ENCODE data around the gene EVA1A.
"Not testable (repeated sequence)": the region's sequence is repeated elsewhere in the genome, so short reads cannot be mapped to it uniquely, and the experiment has no call there.

The EVA1A gene

GRCh38 chr2:75480971-75481836, 79.5 kb downstream of the EVA1A start:
- no peak for DNase-seq

DNA sequence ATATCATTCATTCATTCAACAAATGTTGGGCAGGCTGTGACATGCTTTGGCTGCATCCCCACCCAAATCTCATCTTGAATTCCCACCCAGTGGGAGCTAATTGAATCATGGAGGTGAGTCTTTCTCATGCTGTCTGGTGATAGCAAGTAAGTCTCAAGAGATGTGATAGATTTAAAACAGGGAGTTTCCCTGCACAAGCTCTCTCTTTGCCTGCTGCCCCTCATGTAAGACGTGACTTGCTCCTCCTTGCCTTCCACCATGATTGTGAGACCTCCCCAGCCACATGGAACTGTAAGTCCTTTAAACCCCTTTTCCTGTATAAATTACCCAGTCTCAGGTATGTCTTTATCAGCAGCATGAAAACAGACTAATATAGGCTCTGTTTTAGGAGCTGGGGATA, 83.0 kb downstream of the EVA1A start:
- DNase-seq, result not testable (repeated sequence)

DNA sequence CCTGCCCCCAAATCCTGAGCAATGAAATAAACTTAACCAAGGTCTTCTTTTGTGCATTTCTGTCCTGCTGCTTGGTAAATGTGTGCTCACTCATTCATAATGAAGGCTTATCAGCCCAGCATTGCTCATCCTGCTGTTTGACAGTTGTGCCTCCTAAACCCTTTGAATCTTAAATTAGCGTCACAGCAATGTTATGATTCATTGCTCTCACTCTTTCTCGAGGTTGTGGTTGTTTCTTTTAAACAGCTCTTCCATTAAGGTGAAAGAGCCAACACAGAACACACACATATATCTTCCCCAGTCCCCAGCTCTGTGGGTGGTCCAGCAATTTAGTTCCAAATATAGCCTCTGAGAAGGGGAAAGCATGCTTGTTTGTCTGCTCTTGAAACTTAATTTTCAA, 84.0 kb downstream of the EVA1A start:
- no peak for DNase-seq

DNA sequence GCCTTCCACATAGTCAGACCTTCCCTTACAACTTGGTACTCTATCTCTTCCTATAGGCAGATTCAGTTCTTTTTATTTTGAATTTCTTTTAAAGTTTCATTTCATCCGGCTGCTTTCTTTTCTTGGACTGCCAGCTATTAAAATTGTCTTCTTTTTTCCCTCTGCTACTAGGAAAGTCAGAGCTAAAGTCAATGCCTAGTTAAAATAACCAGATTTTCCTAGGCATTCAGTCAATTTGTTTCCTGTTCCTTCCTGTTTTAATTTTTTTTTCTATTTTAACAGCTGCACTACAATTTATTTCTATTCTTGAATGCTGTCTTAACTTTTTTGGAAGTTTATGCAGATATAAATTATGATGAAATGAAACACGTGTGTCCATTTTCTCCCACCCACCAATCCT, 84.8 kb downstream of the EVA1A start:
- no peak for DNase-seq

DNA sequence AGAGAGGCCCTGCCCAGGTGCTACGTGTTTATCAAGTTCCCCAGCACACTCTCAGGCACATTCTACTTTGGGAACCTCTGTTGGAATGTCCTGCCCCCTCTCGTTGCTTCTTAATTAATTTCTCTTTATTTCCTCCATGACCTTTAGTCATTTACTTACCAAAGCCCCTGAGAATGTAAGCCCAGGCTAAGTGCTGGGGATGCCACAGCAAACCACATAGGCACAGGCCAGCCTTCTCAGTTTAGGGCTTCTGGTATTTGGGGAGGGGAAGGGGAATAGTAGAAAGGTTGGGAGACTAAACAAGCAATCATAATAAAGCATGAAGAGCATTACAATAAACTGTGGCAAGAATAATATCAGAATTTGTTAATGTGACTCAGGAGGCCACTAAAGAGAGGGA, 85.7 kb downstream of the EVA1A start:
- DNase-seq, result no peak

GRCh38 chr2:75474115-75474514, 86.6 kb downstream of the EVA1A start:
- no peak for DNase-seq

DNA sequence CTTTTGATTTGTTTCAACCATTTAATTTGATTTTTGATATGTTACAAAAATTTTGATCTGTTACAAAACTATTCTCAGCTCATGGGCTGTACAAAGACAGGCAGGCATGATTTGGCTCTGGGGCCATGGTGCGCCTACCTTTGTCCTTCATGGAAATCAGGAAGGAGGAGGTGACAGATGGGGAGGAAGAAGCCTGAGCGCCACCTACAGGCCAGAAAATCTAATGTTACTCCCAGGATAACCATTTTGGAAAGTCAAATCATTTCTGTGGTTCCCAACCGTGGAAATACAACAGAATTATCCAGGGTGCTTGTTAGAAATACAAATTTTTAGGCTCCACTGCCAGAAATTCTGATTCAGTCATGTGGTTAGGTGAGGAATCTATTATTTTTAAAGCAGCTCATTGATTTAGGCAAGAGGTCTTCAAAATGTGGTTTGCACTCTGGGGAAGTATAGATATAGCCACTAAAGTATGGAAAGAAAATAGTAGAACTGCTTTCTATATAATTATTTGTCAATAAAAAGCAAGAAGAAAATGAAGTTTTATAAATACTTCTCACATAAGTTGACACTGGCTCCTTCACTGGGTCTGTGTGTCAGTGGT, 93.9 kb downstream of the EVA1A start:
- DNase-seq, result no peak

DNA sequence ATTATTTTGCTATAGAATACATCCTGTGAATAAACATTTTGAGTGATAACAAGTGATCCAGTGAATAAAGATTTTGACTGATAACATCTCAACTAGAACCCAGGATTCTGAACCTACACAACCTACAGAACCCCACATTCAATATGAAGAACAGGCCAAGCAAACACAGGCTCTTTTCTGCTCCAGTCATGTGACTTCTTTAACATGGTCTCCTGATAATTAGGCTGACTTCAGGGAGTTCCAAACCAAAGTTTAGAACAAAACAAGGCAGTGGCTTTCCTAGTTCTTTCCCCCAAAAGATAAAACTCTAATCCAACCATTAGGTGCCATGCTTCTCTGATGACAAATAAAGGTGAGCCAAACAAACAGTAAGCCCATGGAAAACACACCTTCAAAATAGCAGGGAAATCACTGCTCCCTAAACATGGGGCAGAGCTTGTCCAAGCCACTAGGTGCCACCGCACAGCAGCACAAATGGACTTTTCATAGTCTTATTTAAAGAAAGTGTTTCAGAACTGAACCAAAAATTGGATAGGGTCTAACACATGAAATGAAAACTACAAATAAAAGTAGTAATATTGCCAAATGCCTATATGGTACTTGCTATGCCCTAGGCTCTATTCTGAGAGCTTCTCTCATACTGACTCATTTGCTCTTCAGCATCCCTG, 95.3 kb downstream of the EVA1A start:
- DNase-seq, result no peak

DNA sequence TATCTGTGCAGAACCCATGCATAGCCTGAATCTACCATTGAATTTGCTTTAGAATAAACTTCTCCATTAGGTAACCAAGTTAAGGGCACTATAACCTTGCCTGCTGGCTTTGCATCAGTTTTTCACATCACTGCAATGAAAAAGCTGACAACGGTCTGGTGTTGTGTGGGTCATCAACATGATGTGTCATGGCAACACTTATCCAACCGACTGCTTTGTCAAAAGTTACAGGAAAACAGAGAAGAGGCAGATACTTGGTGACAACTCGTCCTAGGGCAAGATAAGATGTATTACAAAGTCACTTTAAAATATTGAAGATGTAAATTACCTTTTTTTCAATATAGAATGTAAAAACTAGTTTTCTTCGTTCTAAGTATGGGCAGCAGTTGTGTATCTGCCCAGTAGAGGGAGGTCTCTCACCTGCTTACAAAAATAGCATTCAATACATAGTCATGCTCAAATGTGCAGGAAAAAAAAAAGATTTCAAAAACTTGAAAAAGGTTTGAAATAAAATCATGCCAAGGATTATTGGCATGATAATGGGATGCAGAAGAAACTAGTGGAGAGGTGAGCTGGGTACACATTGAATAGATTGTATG, 96.3 kb downstream of the EVA1A start:
- DNase-seq, result no peak

DNA sequence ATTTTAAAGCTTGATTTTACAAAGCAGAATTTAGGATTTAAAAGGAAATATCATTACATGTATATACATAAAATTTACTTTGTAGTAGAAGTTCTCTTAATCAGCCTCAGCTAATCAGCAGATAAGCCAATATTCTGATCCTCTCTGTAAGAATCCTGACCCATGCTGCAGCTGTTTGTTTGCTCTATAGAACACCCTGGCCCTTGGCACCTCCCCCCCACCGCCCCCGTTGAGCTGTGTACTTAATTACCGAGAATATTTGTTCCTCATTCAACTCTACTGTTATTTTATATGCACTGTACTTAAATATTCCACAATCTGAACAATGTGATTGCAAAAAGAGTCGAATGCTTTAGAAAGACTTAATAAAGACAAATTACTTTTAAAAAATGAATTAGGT, 98.0 kb downstream of the EVA1A start:
- no peak for DNase-seq

GRCh38 chr2:75462206-75462605, 98.5 kb downstream of the EVA1A start:
- DNase-seq, result no peak

DNA sequence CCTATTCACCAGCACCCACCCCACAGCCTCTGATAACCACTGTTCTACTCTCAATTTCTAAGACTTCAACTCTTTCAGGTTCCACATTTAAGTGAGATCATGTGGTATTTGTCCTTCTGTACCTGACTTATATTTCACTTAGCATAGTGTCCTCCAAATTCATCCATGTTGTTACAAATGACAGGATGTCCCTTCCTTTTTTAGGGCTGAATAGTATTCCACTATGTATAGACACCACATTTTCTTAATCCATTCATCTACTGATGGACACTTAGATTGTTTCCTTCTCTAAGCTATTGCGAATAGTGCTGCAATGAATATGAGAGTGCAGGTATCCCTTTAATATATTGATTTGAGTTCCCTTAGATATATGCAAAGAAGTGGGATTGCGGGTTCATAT, 100.1 kb downstream of the EVA1A start:
- no peak for DNase-seq

DNA sequence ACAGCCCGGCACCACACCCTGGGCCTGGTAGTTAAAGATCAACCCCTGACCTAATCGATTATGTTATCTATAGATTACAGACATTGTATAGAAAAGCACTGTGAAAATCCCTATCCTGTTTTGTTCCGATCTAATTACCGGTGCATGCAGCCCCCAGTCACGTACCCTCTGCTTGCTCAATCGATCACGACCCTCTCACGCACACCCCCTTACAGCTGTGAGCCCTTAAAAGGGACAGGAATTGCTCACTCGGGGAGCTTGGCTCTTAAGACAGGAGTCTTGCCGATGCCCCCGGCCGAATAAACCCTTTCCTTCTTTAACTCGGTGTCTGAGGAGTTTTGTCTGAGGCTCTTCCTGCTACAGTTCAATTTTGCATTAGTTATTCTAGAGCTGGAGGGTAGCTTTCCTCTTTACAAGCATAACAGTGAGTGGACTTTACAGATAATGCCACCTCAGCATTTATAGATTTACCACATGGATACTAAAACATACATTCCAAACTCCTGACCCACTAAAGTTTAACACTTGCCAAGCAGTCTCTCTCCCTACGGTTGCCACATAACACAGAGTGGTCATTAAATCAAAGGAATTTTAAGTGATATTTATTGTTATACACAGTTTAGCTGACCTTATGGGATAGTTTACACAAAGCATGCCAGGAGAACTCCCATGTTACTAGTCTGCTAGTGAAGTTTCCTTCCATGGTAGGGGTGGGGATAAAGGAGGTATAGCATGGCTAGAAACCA, 101.0 kb downstream of the EVA1A start:
- no peak for DNase-seq

DNA sequence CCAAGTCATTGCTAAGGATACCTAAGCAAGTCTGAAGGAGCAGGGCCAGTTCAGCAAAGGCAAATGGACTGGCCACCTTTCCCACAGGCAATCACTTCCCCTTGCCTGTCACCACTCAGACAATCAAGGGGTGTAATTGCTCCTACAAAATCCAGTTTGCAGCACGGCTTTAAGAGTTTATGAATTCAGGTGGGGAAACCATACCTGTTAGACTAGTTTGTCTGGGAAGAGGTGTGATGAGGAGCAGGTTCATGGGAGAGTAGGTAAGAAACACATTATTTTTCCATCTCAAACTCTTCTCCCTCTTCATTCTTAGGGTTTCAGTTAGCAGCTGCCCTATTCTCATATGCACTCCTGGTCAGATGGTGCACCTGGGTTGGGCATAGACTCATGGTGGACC, 102.5 kb downstream of the EVA1A start:
- no peak for DNase-seq

DNA sequence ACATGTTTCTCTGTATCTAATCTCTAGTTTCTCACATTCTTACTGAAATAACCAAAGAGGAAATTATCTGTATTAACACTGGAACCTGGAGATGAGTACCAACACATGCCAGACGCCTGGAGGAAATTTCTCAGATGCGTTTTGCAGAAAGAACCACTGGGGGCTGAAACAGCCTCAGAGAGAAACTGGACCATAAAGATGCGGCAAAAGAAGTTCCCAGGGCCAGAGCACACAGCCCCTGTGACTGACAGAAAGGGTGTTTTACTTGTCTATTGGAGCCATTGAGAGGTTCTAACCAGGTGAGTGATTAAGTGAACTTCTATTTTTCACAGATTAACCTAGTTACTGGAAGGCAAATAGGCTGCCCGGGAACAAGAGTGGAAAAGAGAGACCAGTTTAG, 103.9 kb downstream of the EVA1A start:
- no peak for DNase-seq

DNA sequence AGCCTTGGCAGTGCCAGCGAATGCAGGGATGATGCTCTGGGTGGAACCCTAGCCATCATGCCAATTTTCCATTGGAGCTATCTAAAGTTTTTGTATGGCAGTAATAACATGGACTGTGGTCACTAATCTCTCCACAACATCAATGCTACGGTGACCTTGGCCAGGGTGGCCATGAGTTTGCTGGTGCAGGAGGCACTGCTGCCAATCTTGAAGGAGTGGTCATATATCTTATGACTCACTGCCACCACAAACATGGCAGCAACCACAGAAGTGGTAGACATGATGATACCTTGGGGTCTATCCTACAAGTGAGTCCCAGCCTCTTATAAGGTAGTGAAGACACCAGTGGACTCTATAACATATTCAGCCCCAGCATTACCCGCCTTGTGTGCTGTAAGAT, 104.6 kb downstream of the EVA1A start:
- no peak for DNase-seq

- no peak for DNase-seq
These were observed 106.5 kb downstream of the EVA1A start for GRCh38 chr2:75454241-75454620.

GRCh38 chr2:75453384-75454240, 107.1 kb downstream of the EVA1A start:
- no peak for DNase-seq

DNA sequence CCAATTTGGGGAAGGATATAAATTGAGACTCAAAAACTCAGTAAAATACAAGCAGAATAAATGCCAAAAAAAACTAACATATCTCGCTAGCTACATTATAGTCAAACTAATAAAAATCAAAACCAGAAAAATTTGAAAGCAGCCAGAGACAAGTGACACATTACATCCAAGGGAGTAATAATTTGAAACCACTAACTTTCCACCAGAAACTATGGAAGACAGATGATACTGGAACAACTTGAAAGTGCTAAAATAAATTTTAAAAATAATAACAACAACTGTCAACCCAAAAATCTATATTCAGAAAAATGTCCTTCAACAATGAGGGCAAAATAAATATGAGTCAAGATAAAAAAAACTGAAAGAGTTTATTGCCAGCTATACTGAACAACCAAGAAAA, 110.7 kb downstream of the EVA1A start:
- DNase-seq, result no peak

GRCh38 chr2:75447176-75447575, 113.6 kb downstream of the EVA1A start:
- no peak for DNase-seq

Data from activated effector memory CD4-positive, alpha-beta T cell treated with anti-CD3 and anti-CD28 coated beads, Interleukin-2, amount 50 U/mL, for 16 hours (primary cell).